ENCODE measurements around the gene GPRC5C. TPM values are rescaled to one million over a fixed set of nuclear protein-coding genes. Genes with fewer than 3 reads are reported as not detected.

The GPRC5C gene
- total and polyA plus RNA-seq, 3 experiments from 2014 or later = 0.27 TPM; not detected in 2

Other genes starting within 250 kb of the GPRC5C start
- 1,000 to 10,000 TPM; 1,457 to 1,489 TPM for gene RPL38, start 228.4 kb upstream of the GPRC5C start, total RNA-seq
- 1,839 TPM for gene RPL38, start 228.4 kb upstream of the GPRC5C start, polyA plus RNA-seq
- 10 to 100 TPM; 17.1 to 17.4 TPM for gene TTYH2, start 218.5 kb upstream of the GPRC5C start, total RNA-seq
- 6.0 TPM for gene TTYH2, start 218.5 kb upstream of the GPRC5C start, polyA plus RNA-seq
- under 1 TPM; 0.35 to 0.37 TPM for gene DNAI2, start 157.9 kb upstream of the GPRC5C start, total RNA-seq
- gene DNAI2, start 157.9 kb upstream of the GPRC5C start, polyA plus RNA-seq = 0.60 TPM
- gene KIF19, start 105.9 kb upstream of the GPRC5C start, total RNA-seq = under 1 TPM; 0.20 to 0.24 TPM
- 3.4 TPM for gene KIF19, start 105.9 kb upstream of the GPRC5C start, polyA plus RNA-seq
- not detected for gene BTBD17, start 70.2 kb upstream of the GPRC5C start, total RNA-seq
- not detected for gene BTBD17, start 70.2 kb upstream of the GPRC5C start, polyA plus RNA-seq
- gene GPR142, start 64.6 kb upstream of the GPRC5C start, total RNA-seq = not detected
- not detected for gene GPR142, start 64.6 kb upstream of the GPRC5C start, polyA plus RNA-seq
- gene CD300A, start 34.5 kb downstream of the GPRC5C start, total RNA-seq = 1 to 10 TPM; 3.1 to 3.8 TPM
- gene CD300A, start 34.5 kb downstream of the GPRC5C start, polyA plus RNA-seq = 121 TPM
- gene CD300LB, start 99.4 kb downstream of the GPRC5C start, total RNA-seq = under 1 TPM in 1 of 2 experiments, not detected in 1; 0.11 TPM
- gene CD300LB, start 99.4 kb downstream of the GPRC5C start, polyA plus RNA-seq = not detected
- gene CD300C, start 114.0 kb downstream of the GPRC5C start, total RNA-seq = under 1 TPM in 1 of 2 experiments, not detected in 1; 0.20 TPM
- not detected for gene CD300C, start 114.0 kb downstream of the GPRC5C start, polyA plus RNA-seq
- not detected for gene CD300H, start 135.4 kb downstream of the GPRC5C start, total RNA-seq
- not detected for gene CD300H, start 135.4 kb downstream of the GPRC5C start, polyA plus RNA-seq
- gene CD300LD, start 160.2 kb downstream of the GPRC5C start, total RNA-seq = not detected
- not detected for gene CD300LD, start 160.2 kb downstream of the GPRC5C start, polyA plus RNA-seq
- not detected for gene CD300E, start 191.7 kb downstream of the GPRC5C start, total RNA-seq
- not detected for gene CD300E, start 191.7 kb downstream of the GPRC5C start, polyA plus RNA-seq

Data from CD8-positive, alpha-beta memory T cell (primary cell).